ENCODE data around the gene DHX35.

Gene DHX35

GRCh38 chr20:39069976-39070375 is 107.8 kb downstream of the DHX35 start:
- DNase-seq, result no peak

- DNase-seq, result no peak
Measured at GRCh38 chr20:39070484-39071231, 108.5 kb downstream of the DHX35 start.

DNA sequence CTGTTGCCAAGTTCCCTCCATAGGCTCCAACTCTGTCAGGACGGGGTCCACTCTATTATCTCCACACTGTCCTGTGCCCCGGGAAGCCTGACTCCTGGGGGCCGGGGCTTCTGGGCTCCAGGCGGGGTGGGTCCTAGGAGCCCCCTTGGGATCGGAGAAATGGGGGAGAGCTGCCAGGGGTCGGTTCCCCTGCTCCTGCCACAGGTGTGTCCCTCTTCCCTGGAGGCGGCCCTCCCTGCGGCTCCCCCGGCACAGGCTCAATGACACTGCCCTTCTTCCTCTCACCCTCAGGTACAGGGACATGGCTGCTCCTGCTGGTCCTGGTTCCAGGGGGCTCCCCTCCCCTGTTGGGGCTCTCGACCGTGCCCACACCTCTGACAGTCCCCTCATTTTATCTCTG is 110.0 kb downstream of the DHX35 start:
- DNase-seq, result no peak

- DNase-seq, result no peak
Measured at GRCh38 chr20:39072653-39073052, 110.5 kb downstream of the DHX35 start.

GRCh38 chr20:39075731-39076130 is 113.6 kb downstream of the DHX35 start:
- no peak for DNase-seq

GRCh38 chr20:39076958-39077357 is 114.8 kb downstream of the DHX35 start:
- no peak for DNase-seq

DNA sequence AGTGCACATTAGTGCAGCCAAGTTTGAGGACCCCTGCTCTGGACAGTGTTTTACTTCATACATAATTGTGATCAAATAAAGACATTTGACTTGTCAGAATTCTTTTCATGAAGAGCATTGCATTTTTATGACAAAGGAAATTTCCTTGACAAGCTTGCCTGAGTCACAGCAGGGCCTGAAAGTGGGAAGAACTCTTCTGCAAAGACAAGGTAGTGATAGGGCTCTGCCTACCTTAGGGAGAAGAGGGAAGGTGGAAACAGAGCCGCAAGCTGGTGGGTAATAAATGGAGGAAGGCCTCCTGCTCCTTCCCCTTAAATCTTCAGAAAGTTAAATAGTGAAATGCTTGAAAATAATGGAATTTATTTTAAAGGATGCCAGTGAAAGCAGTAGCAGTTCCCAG is 118.2 kb downstream of the DHX35 start:
- no peak for DNase-seq

GRCh38 chr20:39081255-39081654 is 119.1 kb downstream of the DHX35 start:
- peak; percentile 77 for DNase-seq

DNA sequence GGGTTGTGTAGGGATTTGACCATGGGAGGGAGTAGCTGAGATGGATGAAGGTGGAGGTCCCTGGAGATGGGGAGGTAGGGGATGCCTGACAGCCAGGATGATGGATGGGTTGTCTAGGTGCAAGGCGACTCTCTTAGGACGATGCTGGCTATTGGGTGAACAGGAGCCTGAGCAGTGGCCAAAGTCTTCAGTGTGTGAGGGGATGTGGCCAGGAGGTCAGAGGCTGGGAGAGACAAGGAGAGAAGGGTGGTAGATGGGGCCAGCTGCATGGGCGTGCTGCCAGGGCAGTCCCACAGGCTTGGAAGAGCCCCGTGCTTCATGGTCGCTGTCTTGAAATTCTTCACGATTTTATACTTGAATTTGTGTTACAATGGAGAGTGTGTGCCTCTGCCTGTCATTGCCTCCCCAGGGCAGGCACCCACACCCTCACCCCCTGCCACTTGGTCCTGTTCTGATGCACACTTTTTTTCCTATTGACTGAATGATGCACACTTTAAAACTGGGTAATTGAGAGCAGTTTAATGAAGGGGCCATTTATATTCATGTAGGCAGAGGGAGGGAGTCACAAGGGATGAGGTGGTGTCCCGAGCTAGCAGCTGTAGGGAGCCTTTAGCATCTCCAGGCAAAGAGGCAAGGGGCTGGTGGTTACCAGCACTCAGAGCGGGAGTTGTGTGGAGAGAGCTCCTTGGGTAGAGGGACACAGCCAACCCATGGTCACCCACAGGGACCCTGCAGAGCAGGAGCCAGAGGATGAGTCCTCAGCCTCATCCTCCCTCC is 120.7 kb downstream of the DHX35 start:
- no peak for DNase-seq

DNA sequence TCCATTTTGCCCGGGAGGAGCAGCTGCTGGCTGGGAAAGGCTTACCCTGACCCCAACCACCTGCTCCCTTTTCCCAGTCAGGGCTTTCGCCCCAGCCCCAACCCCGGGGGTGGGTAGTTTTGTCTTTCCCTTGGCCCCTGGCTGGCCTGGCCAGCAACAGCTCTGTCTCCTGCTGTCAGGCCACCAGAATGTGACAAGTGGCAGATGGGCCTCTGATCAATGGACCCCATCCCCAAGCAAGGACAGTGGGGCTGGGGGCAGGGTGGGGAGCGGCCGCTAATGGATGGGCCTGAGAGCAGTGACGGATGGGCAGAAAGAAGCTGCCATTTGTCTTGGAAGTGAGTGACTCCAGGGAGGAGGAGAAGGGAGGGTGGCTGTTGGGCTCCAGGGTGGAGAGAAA is 121.6 kb downstream of the DHX35 start:
- DNase-seq, result no peak

GRCh38 chr20:39089029-39089428 is 126.9 kb downstream of the DHX35 start:
- DNase-seq, result no peak
